ENCODE data around the gene ST6GAL1. TPM values are rescaled to one million over a fixed set of nuclear protein-coding genes. Genes with fewer than 3 reads are reported as not detected.
A peak's percentile ranks its signal among the peaks of the same experiment; 100 is the strongest.

ST6GAL1 gene
- total RNA-seq, 1 donor from 2014 or later = 84.3 TPM

GRCh38 chr3:187066228-187066995, 136.1 kb downstream of the ST6GAL1 start:
- Histone ChIP-seq H3K9me3 (replicated peaks) (peaks cover 6% of the 10 kb centered on the region), H3K36me3 (peaks cover 17% of the 10 kb centered on the region), H3K27me3 (ENCODE audit: low read depth) (no peaks in the 10 kb centered on the region), H3K4me1 (peaks cover 38% of the 10 kb centered on the region), H3K27ac (replicated peaks) (no peak overlapping the region), H3K4me3 (no peak overlapping the region)
- no peak for DNase-seq
- intact Hi-C loops (cut with micrococcal nuclease) = no loop called here
- TF ChIP-seq CTCF (IDR thresholded peaks at IDR 0.05; ENCODE audit: borderline replicate concordance) = peak; percentile 51

- H3K4me3 ChIP-seq = no peak overlapping the region
- no peak for TF ChIP-seq CTCF (IDR thresholded peaks at IDR 0.05; ENCODE audit: borderline replicate concordance)
- peaks cover 35% of the 10 kb centered on the region for H3K36me3 ChIP-seq
- H3K9me3 ChIP-seq (replicated peaks) = peaks cover 6% of the 10 kb centered on the region
- no peak for DNase-seq
- intact Hi-C loops (cut with micrococcal nuclease) = no loop called here
- H3K27me3 ChIP-seq (ENCODE audit: low read depth) = no peaks in the 10 kb centered on the region
- H3K27ac ChIP-seq (replicated peaks) = no peak overlapping the region
- H3K4me1 ChIP-seq = peaks cover 30% of the 10 kb centered on the region
Measured at GRCh38 chr3:187068787-187069186, 138.5 kb downstream of the ST6GAL1 start.

- no peak overlapping the region for H3K4me3 ChIP-seq
- intact Hi-C loops (cut with micrococcal nuclease) = no loop called here
- H3K36me3 ChIP-seq = peaks cover 47% of the 10 kb centered on the region
- DNase-seq = no peak
- TF ChIP-seq CTCF (IDR thresholded peaks at IDR 0.05; ENCODE audit: borderline replicate concordance) = no peak
- peaks cover 6% of the 10 kb centered on the region for H3K9me3 ChIP-seq (replicated peaks)
- H3K27ac ChIP-seq (replicated peaks) = no peak overlapping the region
- peaks cover 18% of the 10 kb centered on the region for H3K4me1 ChIP-seq
- H3K27me3 ChIP-seq (ENCODE audit: low read depth) = no peaks in the 10 kb centered on the region
Measured at GRCh38 chr3:187069857-187070516, 139.7 kb downstream of the ST6GAL1 start.

GRCh38 chr3:187072102-187072501, 141.8 kb downstream of the ST6GAL1 start:
- Histone ChIP-seq H3K36me3 (peaks cover 68% of the 10 kb centered on the region), H3K9me3 (replicated peaks) (peaks cover 6% of the 10 kb centered on the region), H3K4me1 (no peaks in the 10 kb centered on the region), H3K27ac (replicated peaks) (no peak overlapping the region), H3K4me3 (no peak overlapping the region), H3K27me3 (ENCODE audit: low read depth) (no peaks in the 10 kb centered on the region)
- TF ChIP-seq CTCF (IDR thresholded peaks at IDR 0.05; ENCODE audit: borderline replicate concordance) = no peak
- no peak for DNase-seq
- intact Hi-C loops (cut with micrococcal nuclease) = no loop called here

GRCh38 chr3:187072511-187072910, 142.2 kb downstream of the ST6GAL1 start:
- no peak overlapping the region for H3K4me3 ChIP-seq
- DNase-seq = no peak
- no peak for TF ChIP-seq CTCF (IDR thresholded peaks at IDR 0.05; ENCODE audit: borderline replicate concordance)
- peaks cover 6% of the 10 kb centered on the region for H3K9me3 ChIP-seq (replicated peaks)
- peaks cover 72% of the 10 kb centered on the region for H3K36me3 ChIP-seq
- no peaks in the 10 kb centered on the region for H3K4me1 ChIP-seq
- intact Hi-C loops (cut with micrococcal nuclease) = no loop called here
- H3K27me3 ChIP-seq (ENCODE audit: low read depth) = no peaks in the 10 kb centered on the region
- no peak overlapping the region for H3K27ac ChIP-seq (replicated peaks)
